H7 (cell line): ENCODE measurements around the gene CDK5RAP3. TPM values are rescaled to one million over a fixed set of nuclear protein-coding genes. Genes with fewer than 3 reads are reported as not detected.
"Not testable (repeated sequence)": the region's sequence is repeated elsewhere in the genome, so short reads cannot be mapped to it uniquely, and the experiment has no call there.

ENCODE experiments used
- DNase-seq: peaks from one replicate; pipeline ENCODE4 v3.0.0; 2012
- H3K27me3 ChIP-seq: 2 replicates; pipeline ENCODE4 v1.6.0; 2011; ENCODE audit warnings: mild to moderate bottlenecking, low read length; ENCODE audit not compliant: control insufficient read depth, insufficient read depth
- H3K36me3 ChIP-seq: replicated peaks from 2 replicates; pipeline ENCODE4 v1.5.1; 2011; ENCODE audit warnings: low read length; ENCODE audit not compliant: control insufficient read depth, insufficient read depth
- H3K4me3 ChIP-seq: 2 replicates; pipeline ENCODE4 v1.5.1; 2011; ENCODE audit warnings: low read depth, mild to moderate bottlenecking, control low read depth, low read length, moderate library complexity; ENCODE audit not compliant: insufficient read depth
- total RNA-seq: library from RNA; depleted of rRNA; stranded (reverse); fragments of >200 nt; shearing (Covaris generic); gene quantifications from 2 replicates; pipeline ENCODE4 v1.2.3, GENCODE V29; 2014

CDK5RAP3 gene
- total RNA-seq, 1 experiment from 2014 or later: 63.9 TPM

DNA sequence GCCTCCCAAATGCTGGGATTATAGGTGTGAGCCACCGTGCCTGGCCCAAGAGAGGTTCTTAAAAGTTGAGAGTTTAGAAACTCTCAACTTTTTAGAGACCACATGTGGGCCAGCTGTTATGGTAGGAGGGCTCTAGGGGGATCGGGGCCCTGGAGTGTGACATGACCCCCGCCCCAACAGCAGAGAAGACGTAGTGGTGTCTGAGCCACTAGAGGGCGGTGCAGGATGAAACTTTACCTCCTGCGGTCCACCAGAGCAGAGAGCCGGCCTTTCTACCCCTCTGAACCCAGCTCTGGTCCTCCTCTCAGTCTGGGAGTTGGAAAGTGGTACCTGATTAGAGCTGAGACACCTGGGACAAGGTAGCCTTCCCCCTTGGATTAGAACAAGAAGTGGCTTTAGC, 7.4 kb downstream of the CDK5RAP3 start:
- H3K27me3 ChIP-seq: no peaks in the 10 kb centered on the region
- H3K36me3 ChIP-seq: peaks cover 35% of the 10 kb centered on the region
- DNase-seq: peak; percentile 97
- no peak overlapping the region for H3K4me3 ChIP-seq

DNA sequence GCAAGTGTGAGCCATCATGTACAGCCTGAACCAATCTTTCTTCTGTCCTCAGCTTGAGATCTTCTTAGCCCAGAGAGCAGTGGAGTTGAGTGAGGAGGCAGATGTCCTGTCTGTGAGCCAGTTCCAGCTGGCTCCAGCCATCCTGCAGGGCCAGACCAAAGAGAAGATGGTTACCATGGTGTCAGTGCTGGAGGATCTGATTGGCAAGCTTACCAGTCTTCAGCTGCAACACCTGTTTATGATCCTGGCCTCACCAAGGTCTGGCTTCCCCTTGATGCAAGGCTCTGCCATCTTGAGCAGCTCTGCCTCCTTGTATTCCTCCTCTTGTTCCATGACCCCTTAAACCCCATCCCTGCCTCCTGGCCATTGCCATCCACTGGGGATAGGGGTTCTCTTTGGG, 9.6 kb downstream of the CDK5RAP3 start:
- no peaks in the 10 kb centered on the region for H3K27me3 ChIP-seq
- no peak overlapping the region for H3K4me3 ChIP-seq
- no peak for DNase-seq
- peaks cover 28% of the 10 kb centered on the region for H3K36me3 ChIP-seq

DNA sequence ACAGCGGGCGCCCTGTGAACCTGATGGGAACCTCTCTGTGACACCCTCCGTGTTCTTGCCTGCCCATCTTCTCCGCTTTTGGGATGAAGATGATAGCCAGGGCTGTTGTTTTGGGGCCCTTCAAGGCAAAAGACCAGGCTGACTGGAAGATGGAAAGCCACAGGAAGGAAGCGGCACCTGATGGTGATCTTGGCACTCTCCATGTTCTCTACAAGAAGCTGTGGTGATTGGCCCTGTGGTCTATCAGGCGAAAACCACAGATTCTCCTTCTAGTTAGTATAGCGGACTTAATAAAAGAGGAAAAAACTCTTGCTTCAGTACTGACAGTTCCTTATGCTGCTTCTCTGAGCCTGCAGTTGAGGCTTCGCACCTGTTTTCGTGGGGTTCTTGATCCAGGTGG, 10.5 kb downstream of the CDK5RAP3 start:
- Histone ChIP-seq H3K4me3 (no peak overlapping the region), H3K36me3 (peaks cover 23% of the 10 kb centered on the region), H3K27me3 (no peaks in the 10 kb centered on the region)
- DNase-seq: no peak

DNA sequence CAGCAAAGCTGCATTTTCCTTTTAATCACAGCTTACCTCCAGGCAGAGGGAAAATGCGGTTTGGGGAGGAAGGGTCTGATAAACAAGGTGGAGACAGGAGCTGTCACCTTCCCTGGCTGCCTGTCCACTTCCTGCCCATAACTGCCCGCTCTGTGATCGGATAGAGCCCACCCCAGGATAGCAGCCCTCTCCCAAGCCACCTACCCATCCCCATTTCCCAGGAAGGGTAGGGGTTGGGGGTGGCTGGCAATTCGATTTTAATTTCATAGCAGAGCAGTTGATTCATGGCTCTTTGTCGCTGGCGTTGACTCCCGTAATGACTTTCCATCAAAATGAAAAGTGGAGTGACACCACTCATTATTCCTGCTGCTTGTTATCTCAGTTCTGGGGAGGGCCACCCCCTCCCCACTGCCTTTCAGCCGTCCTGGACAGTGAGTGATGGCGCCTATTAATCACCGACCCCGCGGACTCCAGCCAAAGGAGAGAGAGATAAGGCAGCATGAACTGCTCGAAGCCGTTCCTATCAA, 11.2 kb downstream of the CDK5RAP3 start:
- H3K36me3 ChIP-seq: peaks cover 23% of the 10 kb centered on the region
- no peak for DNase-seq
- H3K4me3 ChIP-seq: no peak overlapping the region
- no peaks in the 10 kb centered on the region for H3K27me3 ChIP-seq

DNA sequence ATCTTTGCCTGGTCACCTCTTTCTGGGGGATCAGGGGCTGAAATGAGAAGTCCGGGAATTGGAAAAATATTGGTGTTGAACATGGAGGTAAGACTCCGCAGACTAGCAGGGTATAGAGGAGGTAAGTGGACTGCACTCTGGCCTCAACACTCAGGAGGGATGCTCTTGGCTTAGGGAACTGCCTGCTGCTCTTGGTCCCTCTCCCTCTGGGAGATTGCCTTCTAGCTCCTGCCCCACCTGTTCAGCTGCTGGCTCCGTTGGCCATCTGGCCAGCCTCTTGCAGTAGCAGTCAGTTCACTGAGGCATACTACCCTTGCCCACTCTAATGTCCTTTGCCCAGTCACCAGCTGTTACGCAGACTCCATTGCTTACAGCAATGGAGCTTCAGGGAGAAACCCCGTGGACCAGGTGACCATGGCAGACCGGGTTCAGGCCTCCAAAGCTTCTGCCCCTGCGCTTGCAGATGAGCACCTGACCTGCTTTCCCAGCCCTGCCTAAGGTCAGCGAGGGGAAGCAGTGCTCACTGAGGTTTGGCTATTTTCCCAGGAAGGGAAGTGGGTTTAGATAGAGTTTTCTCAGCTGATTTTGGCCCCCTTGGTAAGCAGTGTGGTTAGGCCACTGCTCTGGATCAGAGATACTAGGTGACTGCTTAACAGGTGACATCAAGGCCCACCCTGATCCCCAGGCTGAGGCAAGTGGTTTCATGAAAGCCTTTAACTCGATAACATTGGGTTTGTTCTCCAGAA, 11.9 kb downstream of the CDK5RAP3 start:
- Histone ChIP-seq H3K4me3 (no peak overlapping the region), H3K36me3 (peaks cover 20% of the 10 kb centered on the region)
- DNase-seq: no peak

DNA sequence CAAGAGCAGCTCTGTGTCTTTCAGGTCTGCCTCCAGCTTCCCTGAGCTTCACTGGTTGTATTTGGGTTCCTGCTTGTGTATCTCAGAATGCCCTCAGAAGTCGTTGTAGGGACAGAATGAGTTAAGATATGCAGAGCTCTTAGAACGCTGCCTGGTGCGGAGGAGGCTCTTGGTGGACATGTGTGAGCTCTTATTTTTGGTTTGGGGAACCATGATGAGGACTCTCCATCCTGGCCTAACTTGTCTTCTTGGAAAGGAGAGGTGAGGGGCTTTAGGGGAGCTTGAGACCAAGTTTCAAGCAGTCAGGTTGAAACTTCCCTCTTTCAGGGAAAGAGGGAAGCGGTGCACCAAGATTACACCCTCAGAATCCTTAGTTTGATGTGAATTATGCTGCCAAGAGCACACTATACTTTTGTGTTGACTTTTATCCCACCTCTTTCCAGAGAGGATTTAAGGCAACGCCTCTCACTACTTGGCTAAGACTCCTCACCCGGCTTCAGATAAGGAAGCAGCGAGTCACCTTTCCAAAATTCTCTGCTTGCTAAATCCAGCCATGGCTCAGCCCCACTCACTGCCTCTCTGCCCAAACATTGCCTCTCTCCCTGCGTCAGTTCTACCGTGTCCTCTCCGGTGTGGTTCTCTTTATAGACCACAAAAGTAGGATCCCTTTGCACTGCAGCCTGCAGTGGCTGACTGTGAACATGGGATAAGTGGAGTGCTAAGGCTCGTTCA, 12.7 kb downstream of the CDK5RAP3 start:
- H3K36me3 ChIP-seq: peaks cover 19% of the 10 kb centered on the region
- DNase-seq: no peak
- no peak overlapping the region for H3K4me3 ChIP-seq
- no peaks in the 10 kb centered on the region for H3K27me3 ChIP-seq

More for the DNA sequence above, 11.9 kb downstream of the CDK5RAP3 start:
- no peaks in the 10 kb centered on the region for H3K27me3 ChIP-seq

DNA sequence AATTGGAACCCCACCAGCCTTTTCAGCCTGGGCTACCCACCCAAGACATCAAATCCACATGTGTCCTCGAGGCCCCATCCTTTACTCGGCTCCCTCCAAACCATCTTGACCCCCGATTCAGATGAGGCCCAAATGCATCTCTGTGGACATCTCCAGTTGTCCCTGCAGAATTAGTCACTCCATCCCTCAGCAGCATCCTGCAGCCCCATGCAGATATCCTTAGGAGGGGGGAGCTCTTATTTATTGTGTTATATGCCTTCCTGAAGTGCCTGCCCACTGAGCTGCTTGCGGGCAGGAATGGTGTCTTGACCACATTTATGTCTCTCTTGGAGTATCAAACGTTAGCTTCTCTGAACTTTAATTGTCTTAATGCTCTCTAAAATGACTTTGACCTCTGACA, 15.6 kb downstream of the CDK5RAP3 start:
- Histone ChIP-seq H3K27me3 (no peaks in the 10 kb centered on the region), H3K4me3 (no peak overlapping the region), H3K36me3 (peaks cover 2% of the 10 kb centered on the region)
- no peak for DNase-seq

DNA sequence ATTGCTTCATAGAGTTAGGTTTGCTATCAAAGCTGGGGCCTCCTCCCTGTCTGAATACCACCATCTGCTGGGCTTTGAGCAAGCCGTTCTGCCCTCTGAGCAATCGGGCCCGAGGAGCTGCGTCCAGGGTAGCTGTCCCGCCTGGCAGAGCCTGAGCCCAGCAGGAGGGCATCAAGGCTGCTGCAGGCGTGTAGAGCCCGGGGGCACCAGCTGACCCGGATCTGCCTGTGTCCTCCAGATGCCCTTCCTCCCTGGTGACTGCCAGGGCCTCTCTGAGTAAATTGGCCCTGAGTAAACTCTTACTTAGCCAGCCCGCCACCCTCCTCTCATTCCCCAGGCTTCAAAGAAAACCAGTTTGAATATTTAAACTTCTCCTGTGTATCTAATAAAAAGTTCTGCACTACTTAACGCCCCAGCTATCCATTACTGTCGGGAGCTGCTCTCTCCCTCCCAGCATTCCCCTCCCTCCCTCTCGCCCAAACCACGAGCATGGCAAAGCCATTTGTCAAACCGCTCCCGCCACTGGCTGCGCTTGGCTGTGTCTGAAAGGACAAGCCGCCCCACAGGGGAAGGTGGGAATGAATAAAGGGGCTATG, 16.4 kb downstream of the CDK5RAP3 start:
- DNase-seq: peak; percentile 69
- Histone ChIP-seq H3K4me3 (no peak overlapping the region), H3K36me3 (peaks cover 2% of the 10 kb centered on the region; the same call in 1 of the 2 replicates), H3K27me3 (no peaks in the 10 kb centered on the region)

DNA sequence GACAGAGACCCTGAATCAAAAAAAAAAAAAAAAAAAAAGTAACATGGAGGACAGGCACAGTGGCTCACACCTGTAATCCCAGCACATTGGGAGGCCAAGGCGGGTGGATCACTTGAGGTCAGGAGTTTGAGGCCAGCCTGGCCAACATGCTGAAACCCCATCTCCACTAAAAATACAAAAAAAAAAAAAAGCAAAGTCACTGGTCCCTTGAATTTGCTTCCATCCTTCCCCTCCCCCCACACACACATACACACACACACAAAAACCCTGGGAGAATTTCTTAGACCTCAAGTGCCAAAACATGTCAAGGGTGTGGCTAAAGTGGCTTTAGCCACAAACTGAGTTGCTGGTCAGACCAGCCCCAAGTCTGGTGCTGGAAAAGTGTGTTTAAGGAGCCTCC, 17.5 kb downstream of the CDK5RAP3 start:
- H3K36me3 ChIP-seq, H3K4me3 ChIP-seq, DNase-seq, H3K27me3 ChIP-seq: not testable (repeated sequence)

DNA sequence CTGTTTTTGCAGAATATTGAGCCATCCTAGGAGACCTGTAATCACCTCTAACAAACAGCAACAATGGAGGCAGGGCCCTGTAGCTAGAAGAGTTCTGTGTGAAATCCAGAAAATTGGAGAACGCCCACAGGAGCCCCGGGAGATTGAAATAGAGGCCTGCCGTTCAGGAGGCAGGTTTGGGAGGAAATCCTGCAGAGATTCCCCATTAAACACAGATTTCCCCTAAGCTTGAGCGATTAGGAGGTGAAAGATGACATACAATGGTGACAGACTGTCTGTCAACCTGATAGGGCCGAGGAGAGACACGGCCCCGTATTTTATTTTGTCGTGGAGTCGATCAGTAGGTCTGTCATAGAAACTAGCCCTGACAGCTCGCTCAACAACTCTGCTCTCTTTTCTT, 18.2 kb downstream of the CDK5RAP3 start:
- DNase-seq: no peak
- Histone ChIP-seq H3K4me3 (no peak overlapping the region), H3K36me3 (no peaks in the 10 kb centered on the region), H3K27me3 (no peaks in the 10 kb centered on the region)

DNA sequence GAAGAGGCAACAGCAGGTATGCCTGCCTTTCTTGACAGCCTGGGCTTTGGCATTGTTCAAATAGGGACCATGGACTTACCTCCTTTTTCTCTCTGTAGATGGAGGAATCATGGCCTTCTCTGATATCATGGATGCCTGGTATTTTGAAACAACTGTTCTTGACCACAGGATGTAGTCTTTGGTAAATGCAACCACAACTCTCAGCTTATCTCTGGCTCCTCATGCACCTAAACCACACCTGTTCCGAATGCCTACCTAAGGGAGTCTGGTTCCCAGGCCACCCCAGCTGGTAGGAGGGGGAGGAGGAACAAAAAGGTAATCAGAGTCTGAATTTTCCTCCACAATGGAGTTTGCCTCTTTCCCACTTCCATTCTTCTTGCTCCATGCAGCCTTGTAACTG, 18.8 kb downstream of the CDK5RAP3 start:
- no peak overlapping the region for H3K4me3 ChIP-seq
- H3K27me3 ChIP-seq: no peaks in the 10 kb centered on the region
- DNase-seq: no peak
- H3K36me3 ChIP-seq: no peaks in the 10 kb centered on the region

DNA sequence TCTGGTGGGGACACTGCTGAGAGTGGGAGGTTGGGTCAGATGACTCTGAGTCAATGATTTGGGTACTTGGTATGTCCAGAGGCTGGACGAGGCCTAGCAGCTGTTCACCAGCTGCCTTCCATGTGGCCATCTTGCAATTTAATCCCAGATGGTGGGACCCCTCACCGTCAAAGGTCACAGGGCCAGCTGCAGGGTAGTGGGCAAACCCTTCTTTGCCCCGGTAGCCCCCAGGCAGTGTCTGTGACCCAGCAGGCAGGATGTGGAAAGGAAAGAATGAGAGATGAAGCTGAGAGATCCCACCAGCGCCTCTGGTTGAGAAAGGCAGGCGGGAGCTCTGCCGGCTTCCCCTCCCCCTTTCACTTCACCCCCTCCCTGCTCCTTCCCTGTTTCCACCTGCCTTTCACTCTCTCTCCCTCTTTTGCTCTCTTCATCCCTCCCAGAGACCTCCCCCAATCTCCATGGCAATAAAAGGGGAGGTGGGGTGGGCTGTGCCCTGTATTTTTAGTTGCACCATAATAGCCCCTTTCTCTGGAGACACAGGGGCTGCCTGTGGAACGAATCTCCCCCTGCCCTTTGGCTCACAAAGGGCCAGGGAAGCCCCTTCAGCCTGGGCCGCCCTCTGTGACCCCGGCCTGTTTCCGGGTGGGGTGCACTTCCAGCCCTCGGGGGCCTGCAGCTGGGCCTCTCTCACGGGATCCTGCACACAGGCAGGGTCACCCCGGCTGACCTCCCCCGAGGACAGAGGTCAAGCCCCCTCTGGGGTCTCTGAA, 20.2 kb downstream of the CDK5RAP3 start:
- Histone ChIP-seq H3K4me3 (peak overlapping the region; percentile 3; the same call in 1 of the 2 replicates), H3K36me3 (no peaks in the 10 kb centered on the region), H3K27me3 (no peaks in the 10 kb centered on the region)
- peak; percentile 89 for DNase-seq

DNA sequence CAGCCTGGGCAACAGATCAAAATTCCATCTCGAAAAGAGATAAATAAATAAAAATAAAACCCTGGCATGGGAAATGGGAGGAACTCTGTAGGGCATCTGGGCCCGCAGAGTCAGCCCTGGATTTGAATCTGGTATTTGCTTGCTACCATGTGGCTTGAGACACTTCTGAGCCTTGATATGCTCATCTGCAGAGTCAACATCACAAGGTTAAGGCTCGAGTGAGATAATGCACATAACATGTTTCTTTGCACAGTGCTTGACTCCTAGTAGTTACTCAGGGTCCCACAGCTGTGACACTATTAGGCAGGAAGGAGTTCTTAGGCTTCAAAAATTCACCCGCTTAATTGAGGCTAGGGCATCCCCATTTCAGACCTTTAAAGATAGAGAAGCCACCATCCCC, 21.3 kb downstream of the CDK5RAP3 start:
- H3K27me3 ChIP-seq: no peaks in the 10 kb centered on the region
- H3K36me3 ChIP-seq: no peaks in the 10 kb centered on the region
- no peak for DNase-seq
- no peak overlapping the region for H3K4me3 ChIP-seq

DNA sequence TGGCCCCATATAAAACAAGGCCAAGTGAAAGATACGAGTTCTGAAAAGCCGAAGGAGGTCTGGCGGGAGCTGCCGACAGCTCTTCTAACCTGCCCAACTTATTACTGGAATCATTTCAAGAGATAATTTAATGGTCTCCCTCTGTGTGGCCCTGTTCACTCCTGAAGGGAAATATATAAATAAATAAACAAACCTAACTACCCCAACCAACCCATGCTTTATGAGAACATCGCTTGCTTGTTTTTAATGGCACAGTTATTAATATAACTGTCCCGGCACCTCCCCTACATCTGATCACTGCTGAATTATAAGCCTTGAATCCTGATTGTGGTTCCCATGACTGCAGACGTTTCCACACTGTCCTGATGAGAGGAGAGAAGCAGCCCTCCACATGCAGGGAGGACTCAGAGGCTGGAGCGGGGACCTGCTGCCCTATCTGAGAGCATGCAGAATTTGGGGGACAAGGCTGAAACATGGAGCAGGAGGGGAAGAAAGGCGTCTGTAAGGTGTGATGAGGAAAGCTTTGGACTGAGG, 22.2 kb downstream of the CDK5RAP3 start:
- no peak for DNase-seq
- Histone ChIP-seq H3K27me3 (no peaks in the 10 kb centered on the region), H3K36me3 (no peaks in the 10 kb centered on the region), H3K4me3 (no peak overlapping the region)
